ENCODE results near the gene CUX1. TPM values are rescaled to one million over a fixed set of nuclear protein-coding genes. Genes with fewer than 3 reads are reported as not detected.

CUX1 gene
- total RNA-seq, 1 donor from 2014 or later, result 118 TPM

DNA sequence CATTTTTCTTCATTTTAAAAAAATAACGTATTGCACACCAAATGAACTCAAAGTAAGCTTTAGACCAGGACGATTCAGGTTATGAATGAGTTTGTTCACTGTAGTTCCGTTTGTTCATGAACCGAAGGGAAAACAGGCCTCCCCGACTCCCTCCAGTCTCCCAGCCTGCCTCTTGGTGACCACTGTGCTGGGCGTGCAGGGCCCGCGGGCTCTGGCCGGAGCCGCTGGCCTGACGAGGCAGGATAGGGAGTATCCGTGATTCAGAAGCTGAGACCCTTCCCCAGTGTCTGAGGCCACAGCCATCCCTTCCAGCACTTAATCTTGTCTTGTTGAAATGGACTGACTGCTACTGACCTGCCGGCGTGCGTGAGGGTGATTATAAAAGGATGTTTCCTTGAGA is 438.5 kb downstream of the CUX1 start:
- TF ChIP-seq, protein P1, sequence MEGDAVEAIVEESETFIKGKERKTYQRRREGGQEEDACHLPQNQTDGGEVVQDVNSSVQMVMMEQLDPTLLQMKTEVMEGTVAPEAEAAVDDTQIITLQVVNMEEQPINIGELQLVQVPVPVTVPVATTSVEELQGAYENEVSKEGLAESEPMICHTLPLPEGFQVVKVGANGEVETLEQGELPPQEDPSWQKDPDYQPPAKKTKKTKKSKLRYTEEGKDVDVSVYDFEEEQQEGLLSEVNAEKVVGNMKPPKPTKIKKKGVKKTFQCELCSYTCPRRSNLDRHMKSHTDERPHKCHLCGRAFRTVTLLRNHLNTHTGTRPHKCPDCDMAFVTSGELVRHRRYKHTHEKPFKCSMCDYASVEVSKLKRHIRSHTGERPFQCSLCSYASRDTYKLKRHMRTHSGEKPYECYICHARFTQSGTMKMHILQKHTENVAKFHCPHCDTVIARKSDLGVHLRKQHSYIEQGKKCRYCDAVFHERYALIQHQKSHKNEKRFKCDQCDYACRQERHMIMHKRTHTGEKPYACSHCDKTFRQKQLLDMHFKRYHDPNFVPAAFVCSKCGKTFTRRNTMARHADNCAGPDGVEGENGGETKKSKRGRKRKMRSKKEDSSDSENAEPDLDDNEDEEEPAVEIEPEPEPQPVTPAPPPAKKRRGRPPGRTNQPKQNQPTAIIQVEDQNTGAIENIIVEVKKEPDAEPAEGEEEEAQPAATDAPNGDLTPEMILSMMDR (IDR thresholded peaks at IDR 0.05), result no peak
- H3K4me1 Mint-ChIP-seq (ENCODE audit: low read depth), result peaks cover 3% of the 10 kb centered on the region
- H3K4me3 Mint-ChIP-seq (ENCODE audit: unreplicated experiment), result no peak overlapping the region
- H3K9me3 Mint-ChIP-seq (ENCODE audit: low read depth), result no peaks in the 10 kb centered on the region
- DNase-seq (ENCODE audit: low spot score), result no peak
- no peaks in the 10 kb centered on the region for H3K27me3 Mint-ChIP-seq (ENCODE audit: low read depth)
- H3K27ac Mint-ChIP-seq (ENCODE audit: unreplicated experiment), result no peak overlapping the region
- H3K36me3 Mint-ChIP-seq (ENCODE audit: low read depth), result peaks cover 9% of the 10 kb centered on the region

DNA sequence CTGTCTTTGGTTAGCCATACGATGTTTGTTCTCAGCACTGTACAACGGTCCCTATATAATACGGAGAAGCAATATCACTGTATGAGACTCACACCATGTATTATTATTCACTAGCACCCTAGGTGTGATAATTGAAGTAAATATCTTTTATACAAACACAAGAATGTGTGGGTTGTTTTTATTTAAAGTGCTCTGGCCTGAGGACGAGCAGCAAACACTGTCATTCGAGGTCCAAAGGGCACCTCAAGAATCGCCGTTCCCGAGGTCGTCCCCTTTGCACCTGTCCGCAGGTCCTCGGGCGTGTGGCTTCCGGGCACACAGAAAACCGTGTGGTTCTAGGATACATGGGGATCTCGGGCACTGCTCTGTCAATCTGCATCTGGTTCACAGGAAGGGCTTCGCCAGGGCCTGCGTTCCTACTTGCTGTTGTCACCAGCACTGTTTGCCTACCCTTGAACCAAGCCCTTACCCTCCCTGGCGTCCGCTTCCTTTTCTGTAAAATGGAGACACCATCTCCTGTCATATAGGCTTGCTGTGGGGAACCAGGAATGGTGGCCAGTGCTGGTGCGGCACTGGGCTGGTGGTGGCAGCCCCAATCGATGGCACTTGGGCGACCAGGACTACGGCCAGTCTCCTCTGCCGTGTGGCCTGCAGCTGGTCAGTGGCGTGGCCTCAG is 440.8 kb downstream of the CUX1 start:
- H3K27ac Mint-ChIP-seq (ENCODE audit: unreplicated experiment), result no peak overlapping the region
- H3K36me3 Mint-ChIP-seq (ENCODE audit: low read depth), result peaks cover 7% of the 10 kb centered on the region
- DNase-seq (ENCODE audit: low spot score), result no peak
- no peaks in the 10 kb centered on the region for H3K27me3 Mint-ChIP-seq (ENCODE audit: low read depth)
- H3K9me3 Mint-ChIP-seq (ENCODE audit: low read depth), result no peaks in the 10 kb centered on the region
- H3K4me3 Mint-ChIP-seq (ENCODE audit: unreplicated experiment), result no peak overlapping the region
- H3K4me1 Mint-ChIP-seq (ENCODE audit: low read depth), result peaks cover 3% of the 10 kb centered on the region
- TF ChIP-seq, protein P1 (IDR thresholded peaks at IDR 0.05), result no peak

DNA sequence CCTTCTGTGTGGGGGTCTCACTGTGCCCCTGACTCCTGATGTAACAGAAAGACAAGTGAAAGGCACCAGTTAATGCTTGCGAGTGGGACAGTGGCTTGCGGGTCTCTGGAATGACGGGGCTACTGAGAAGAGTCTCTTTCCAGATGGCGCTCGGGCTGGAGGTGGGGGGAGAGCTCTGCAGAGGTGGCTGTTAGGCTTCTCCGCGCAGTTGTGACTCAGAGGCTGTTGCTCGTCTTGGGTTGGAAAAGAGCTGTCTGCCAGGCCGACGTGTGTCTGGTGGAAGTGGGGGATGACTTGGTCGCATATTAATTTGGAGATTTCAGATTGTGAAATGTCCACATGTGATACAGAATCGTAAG is 441.3 kb downstream of the CUX1 start:
- H3K36me3 Mint-ChIP-seq (ENCODE audit: low read depth), result peaks cover 5% of the 10 kb centered on the region
- no peak for DNase-seq (ENCODE audit: low spot score)
- H3K4me1 Mint-ChIP-seq (ENCODE audit: low read depth), result peaks cover 3% of the 10 kb centered on the region
- no peak overlapping the region for H3K27ac Mint-ChIP-seq (ENCODE audit: unreplicated experiment)
- TF ChIP-seq, protein P1 (IDR thresholded peaks at IDR 0.05), result no peak
- no peaks in the 10 kb centered on the region for H3K9me3 Mint-ChIP-seq (ENCODE audit: low read depth)
- no peaks in the 10 kb centered on the region for H3K27me3 Mint-ChIP-seq (ENCODE audit: low read depth)
- H3K4me3 Mint-ChIP-seq (ENCODE audit: unreplicated experiment), result no peak overlapping the region

DNA sequence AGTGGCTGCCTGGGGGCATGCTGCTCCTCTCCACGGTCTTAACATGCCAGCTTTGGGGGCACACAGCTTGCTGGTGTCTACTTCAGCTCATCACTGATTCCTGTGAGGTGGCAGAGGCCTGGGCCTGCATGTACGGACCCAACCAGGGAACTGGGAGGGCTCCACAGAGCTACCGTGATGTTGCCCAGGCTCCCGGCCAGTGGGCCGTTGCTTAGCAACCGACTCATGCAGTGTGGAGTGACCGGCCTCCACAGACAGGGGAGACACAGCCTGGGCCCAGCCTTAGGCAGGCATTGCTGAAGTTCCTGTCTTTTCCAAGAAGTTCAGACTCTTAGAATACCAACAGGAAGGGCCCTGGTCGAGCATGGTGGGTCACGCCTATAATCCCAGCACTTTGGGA is 443.4 kb downstream of the CUX1 start:
- H3K36me3 Mint-ChIP-seq (ENCODE audit: low read depth), result peaks cover 2% of the 10 kb centered on the region
- TF ChIP-seq, protein P1 (IDR thresholded peaks at IDR 0.05), result no peak
- no peak for DNase-seq (ENCODE audit: low spot score)
- no peaks in the 10 kb centered on the region for H3K9me3 Mint-ChIP-seq (ENCODE audit: low read depth)
- H3K27me3 Mint-ChIP-seq (ENCODE audit: low read depth), result no peaks in the 10 kb centered on the region
- peaks cover 3% of the 10 kb centered on the region for H3K4me1 Mint-ChIP-seq (ENCODE audit: low read depth)
- no peak overlapping the region for H3K4me3 Mint-ChIP-seq (ENCODE audit: unreplicated experiment)
- no peak overlapping the region for H3K27ac Mint-ChIP-seq (ENCODE audit: unreplicated experiment)

DNA sequence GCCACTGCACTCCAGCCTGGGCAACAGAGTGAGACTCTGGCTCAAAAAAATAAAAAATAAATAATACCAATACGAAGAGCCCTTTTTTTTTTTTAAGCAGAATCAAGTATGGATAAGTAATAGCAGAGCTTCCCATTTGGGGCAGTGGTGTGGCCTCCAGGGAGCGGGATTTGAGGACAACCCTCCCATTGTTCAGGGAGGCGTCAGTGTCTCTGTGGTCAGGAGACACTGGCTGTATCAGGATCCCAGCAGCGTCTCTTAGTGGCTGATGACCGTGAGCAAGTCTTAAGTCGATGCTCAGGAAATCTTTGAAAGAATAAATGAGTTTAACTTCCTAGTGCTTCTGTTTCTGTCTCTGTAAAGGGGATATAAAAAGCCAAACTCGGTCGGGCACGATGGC is 444.0 kb downstream of the CUX1 start:
- H3K36me3 Mint-ChIP-seq (ENCODE audit: low read depth), result peaks cover 2% of the 10 kb centered on the region
- H3K4me3 Mint-ChIP-seq (ENCODE audit: unreplicated experiment), result no peak overlapping the region
- DNase-seq (ENCODE audit: low spot score), result no peak
- H3K27ac Mint-ChIP-seq (ENCODE audit: unreplicated experiment), result no peak overlapping the region
- peaks cover 3% of the 10 kb centered on the region for H3K4me1 Mint-ChIP-seq (ENCODE audit: low read depth)
- TF ChIP-seq, protein P1 (IDR thresholded peaks at IDR 0.05), result no peak
- no peaks in the 10 kb centered on the region for H3K27me3 Mint-ChIP-seq (ENCODE audit: low read depth)
- H3K9me3 Mint-ChIP-seq (ENCODE audit: low read depth), result no peaks in the 10 kb centered on the region
